Measurements from ENCODE around the gene ZFP57.
"Not testable (repeated sequence)": the region's sequence is repeated elsewhere in the genome, so short reads cannot be mapped to it uniquely, and the experiment has no call there.

ZFP57 gene

DNA sequence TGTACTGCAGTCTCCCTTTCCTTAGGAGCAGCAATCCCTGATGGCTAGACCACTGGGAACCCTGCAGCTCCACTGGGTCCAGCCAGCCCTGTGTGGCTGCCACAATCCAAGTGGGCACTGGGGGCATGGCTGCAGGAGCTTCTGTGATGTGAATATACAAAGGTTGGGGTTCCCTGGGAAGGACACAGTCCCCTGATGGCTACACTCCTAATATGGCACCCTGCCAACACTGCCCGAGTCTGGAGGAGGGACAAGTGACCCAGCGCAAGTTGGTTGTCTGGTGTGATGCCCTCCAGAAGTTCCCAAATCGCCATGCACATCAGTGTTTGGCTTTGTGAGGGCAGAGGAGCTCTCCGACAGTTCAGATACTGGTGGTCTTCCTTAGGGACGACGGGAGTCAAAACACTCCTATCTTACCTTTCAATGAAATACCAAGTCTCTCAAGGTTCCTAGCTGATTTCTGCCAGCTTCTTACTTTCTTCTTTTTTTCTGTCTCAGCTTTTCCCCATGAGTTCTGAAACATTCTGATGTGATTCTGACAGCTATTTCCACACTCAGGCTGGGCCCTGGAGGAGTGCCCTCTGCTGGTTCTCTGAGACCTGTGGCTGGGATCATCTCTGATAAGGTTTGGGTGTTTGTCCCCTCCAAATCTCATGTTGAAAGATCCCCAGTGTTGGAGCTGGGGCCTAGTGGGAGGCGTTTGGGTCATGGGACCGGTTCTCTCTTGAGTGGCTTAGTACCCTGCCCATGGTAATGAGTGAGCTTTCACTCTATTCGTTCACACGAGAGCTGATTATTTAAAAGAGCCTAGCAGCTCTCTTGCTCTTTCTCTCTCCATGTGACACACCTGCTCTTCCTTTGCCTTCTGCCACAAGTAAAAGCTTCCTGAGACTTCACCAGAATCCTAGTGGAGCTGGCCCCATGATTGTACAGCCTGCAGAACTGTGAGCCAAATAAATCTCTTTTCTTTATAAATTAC is 15.5 kb upstream of the ZFP57 start:
- peak; percentile 11 for DNase-seq (ENCODE audit: low spot score)

GRCh38 chr6:29694637-29695036 is 13.7 kb upstream of the ZFP57 start:
- DNase-seq (ENCODE audit: low spot score) = no peak

DNA sequence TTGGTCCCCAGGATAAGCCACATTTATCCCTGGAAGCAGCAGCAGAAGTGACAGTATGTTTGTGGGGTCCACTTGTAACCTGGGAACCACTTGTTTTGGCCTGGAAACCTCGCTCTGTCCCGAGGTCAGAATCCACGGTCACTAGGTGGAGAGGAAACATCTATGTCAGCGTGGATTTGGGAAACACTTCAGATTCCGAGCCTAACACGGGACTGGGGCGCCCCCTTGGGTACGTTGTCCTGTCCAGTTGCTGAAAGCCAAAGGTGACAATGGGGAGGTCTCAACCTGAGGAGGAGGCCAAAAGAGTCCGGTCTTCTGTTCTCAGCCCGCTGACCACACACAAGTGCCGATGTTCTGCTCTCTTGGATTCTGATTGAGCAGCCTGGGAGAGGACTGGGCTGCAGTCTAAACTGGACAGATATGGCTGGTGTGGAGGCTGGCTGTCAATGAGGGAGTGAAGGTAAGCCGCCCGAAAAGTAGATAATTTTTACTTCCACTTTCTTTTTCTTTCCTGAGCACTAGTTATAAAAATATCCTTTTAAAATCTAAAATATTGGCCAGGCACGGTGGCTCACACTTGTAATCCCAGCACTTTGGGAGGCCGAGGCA is 4.9 kb upstream of the ZFP57 start:
- DNase-seq (ENCODE audit: low spot score) = no peak

GRCh38 chr6:29681811-29682210 is 859 bp upstream of the ZFP57 start:
- DNase-seq (ENCODE audit: low spot score) = no peak

- no peak for DNase-seq (ENCODE audit: low spot score)
These were observed 536 bp downstream of the ZFP57 start for GRCh38 chr6:29680416-29680815.

- no peak for DNase-seq (ENCODE audit: low spot score)
These were observed 990 bp downstream of the ZFP57 start for GRCh38 chr6:29679962-29680361.

- no peak for DNase-seq (ENCODE audit: low spot score)
These were observed 2.8 kb downstream of the ZFP57 start for GRCh38 chr6:29678114-29678513.

GRCh38 chr6:29676981-29677601 is 3.9 kb downstream of the ZFP57 start:
- DNase-seq (ENCODE audit: low spot score) = peak; percentile 16

- DNase-seq (ENCODE audit: low spot score) = no peak
These were observed 5.4 kb downstream of the ZFP57 start for GRCh38 chr6:29675561-29675960.

DNA sequence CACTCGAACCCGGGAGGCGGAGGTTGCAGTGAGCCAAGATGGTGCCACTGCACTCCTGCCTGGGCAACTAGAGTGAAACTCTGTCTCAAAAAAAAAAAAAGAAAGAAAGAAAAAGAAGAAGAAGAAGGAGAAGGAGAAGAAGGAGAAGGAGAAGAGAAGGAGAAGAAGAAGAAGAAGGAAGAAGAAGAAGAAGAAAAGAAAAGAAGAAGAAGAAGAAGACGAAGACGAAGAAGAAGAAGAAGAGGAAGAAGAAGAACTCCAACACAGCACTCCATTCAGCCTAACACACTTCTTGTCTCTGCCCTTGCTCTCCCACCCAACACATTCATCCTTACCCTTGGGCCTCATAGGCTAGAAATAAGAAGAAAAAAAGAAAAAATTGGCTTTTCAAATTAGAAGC is 6.9 kb downstream of the ZFP57 start:
- DNase-seq (ENCODE audit: low spot score) = no peak

DNA sequence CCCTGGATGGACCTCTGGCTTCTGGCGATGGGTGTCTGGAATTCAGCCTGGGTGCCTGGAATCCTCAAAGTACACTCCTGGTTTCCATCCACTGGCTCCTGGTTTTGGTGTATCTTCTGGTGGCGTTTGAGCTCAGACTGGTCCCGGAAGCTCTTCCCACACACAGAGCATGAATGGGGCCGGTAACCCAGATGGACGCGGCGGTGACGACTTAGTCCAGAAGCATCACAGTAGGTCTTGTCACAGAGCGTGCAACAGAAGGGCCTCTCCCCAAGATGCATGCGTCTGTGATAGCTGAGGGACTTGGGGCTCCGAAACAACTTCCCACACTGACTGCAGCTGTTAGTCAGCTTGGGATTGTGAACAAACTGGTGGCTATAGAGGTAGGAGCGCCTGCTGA is 7.8 kb downstream of the ZFP57 start:
- no peak for DNase-seq (ENCODE audit: low spot score)

DNA sequence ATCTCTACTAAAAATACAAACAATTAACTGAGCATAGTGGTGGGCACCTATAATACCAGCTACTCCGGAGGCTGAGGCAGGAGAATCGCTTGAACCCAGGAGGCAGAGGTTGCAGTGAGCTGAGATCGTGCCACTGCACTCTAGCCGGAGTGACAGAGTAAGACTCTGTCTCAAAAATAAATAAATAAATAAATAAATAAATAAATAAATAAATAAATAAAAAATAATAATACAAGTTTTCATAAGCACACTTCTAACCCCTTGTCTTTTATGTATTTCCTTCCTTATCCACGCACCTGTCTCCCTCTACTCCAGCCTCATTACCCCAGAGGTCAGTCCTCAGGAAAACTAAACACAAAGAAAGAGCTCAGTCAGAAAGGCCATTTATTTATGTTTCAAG is 8.8 kb downstream of the ZFP57 start:
- not testable (repeated sequence) for DNase-seq (ENCODE audit: low spot score)

- no peak for DNase-seq (ENCODE audit: low spot score)
These were observed 9.9 kb downstream of the ZFP57 start for GRCh38 chr6:29671026-29671425.

DNA sequence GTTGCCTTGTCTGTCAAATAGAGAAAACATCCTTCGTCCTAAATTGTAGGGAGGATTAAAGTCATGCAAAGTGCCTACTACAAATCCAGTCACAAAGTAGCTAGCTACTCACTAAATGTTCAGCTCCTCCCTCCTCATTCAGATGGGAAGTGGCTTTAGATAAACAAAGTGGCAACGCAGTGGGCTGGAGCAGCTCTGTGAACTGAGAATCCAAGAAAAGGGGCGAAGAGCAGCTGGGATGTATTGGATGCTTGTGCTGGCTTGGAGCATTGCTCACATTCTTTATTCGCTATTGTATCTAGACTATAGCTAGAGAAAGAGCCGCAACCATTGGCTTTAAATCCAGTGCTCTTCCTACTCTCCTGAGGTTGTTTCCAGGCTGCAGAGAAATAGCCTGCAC is 13.8 kb downstream of the ZFP57 start:
- no peak for DNase-seq (ENCODE audit: low spot score)

GRCh38 chr6:29666826-29667130 is 14.2 kb downstream of the ZFP57 start:
- no peak for DNase-seq (ENCODE audit: low spot score)

DNA sequence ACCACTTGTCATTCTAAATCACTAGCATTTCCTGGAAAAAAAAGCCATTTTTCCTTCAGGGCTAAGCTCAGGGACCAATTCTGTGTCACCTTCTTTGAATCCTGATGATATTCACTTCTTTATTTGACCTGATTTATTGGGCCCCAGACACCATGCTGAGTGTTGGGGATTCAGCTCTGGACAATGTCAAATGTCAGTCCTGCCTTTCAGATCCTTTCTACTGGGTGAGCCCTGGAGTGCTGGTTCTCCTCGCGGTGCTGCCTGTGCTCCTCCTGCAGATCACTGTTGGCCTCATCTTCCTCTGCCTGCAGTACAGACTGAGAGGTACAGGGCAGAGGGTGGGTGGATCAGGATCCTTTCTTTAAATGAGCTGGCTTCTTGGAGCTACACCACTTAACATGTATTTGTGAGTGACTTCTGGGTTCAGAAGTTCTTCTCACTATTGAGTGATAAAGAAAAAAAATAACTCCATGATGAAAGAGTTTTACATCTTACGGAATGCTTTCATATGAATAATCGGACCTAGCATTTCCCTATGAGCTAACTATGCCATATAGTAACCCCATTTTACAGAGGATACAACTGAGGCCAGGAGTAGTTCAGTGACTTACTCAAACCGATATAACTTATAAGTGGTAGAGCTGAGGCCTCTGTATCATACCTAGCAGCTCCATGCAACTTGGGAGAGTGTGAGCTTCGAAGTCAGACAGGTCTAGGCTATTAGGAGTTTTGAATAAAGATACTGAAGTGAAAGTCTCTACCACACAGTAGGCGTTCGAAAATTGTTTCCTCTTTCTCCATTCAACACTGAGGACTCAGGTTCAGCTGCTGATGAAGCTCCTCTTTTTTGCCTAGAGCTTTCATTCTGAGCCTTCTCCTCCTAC is 14.8 kb downstream of the ZFP57 start:
- DNase-seq (ENCODE audit: low spot score) = no peak

- DNase-seq (ENCODE audit: low spot score) = no peak
These were observed 17.5 kb downstream of the ZFP57 start for GRCh38 chr6:29663300-29664042.

DNA sequence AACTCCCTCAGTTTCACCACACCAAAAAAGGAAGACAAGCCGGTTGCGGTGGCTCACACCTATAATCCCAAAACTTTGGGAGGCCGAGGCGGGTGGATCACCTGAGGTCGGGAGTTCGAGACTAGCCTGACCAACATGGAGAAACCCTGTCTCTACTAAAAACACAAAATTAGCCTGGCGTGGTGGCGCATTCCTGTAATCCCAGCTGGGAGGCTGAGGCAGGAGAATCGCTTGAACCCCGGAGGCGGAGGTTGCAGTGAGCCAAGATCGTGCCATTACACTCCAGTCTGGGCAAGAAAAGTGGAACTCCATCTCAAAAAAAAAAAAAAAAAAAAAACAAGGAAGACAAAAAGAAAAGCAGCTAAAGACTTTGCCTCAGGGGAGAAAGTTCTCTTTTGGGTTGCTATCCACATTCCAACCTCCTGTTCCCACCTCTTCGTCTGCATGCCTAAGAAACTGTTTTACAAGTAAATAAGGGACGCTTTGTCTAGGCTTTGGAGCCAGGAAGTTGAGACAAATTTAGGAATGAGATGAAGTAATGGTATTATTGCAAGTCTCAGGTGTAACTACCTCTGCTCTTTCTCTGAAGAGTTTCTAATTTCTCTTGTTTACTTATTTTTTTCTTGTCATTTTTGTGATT is 19.3 kb downstream of the ZFP57 start:
- DNase-seq (ENCODE audit: low spot score) = not testable (repeated sequence)

- DNase-seq (ENCODE audit: low spot score) = no peak
These were observed 19.9 kb downstream of the ZFP57 start for GRCh38 chr6:29661071-29661470.

- no peak for DNase-seq (ENCODE audit: low spot score)
These were observed 24.2 kb downstream of the ZFP57 start, which contains the start of gene MOG for GRCh38 chr6:29656798-29657197. TSS of gene MOG (plus strand) at chr6:29657092. CDS start at chr6:29657210, 118 bp downstream.

DNA sequence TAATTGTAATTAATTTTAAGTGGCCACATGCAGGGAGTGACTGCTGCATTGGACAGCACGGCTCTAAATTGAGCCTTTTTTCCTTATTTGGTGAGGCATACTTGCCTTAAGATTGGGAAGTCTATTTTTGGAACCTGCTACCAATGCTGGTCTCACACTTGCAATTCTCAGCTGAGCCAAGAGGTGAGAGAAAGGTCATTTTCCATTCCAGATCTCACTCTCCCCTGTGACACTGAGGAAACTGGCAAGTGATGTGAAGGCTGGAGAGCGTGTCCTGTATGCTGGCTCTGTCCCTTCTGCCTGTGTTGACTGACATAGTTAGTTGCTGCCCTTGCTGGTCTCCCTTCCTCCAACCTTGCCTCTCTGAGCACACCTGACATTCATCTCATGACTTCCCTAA is 24.8 kb downstream of the ZFP57 start:
- no peak for DNase-seq (ENCODE audit: low spot score)

All from cerebellar cortex (tissue), 1 donor.